Mesodermal cell (in vitro differentiated cells): ENCODE results near the gene SFXN2.
"Not testable (repeated sequence)": the region's sequence is repeated elsewhere in the genome, so short reads cannot be mapped to it uniquely, and the experiment has no call there.

ENCODE experiments used
- H3K27ac ChIP-seq: 2 replicates; pipeline ENCODE4 v1.7.0; 2013; ENCODE audit warnings: mild to moderate bottlenecking, low read depth, low read length, moderate library complexity; ENCODE audit not compliant: severe bottlenecking
- H3K36me3 ChIP-seq: 2 replicates; pipeline ENCODE4 v1.7.1; 2013; ENCODE audit warnings: mild to moderate bottlenecking, low read length, moderate library complexity; ENCODE audit not compliant: control insufficient read depth, insufficient read depth
- H3K4me1 ChIP-seq: one replicate; pipeline ENCODE4 v1.7.1; 2013; ENCODE audit warnings: mild to moderate bottlenecking, low read length; ENCODE audit not compliant: insufficient read depth, control insufficient read depth, poor library complexity, severe bottlenecking
- H3K4me3 ChIP-seq: 2 replicates; pipeline ENCODE4 v1.7.0; 2013; ENCODE audit warnings: low read length, control low read depth, mild to moderate bottlenecking; ENCODE audit not compliant: insufficient read depth, poor library complexity, severe bottlenecking; ENCODE audit errors: extremely low read depth
- H3K9me3 ChIP-seq: 2 replicates; pipeline ENCODE4 v1.7.1; 2013; ENCODE audit warnings: mild to moderate bottlenecking, low read length, moderate library complexity; ENCODE audit not compliant: control insufficient read depth
- WGBS, 2 experiments: methylation state at CpG; one replicate each; pipeline ENCODE4 v1.1.5; 2013; ENCODE audit warnings: missing lambda C conversion rate in 2 of 2; ENCODE audit not compliant: insufficient coverage in 2 of 2; 5-methylcytosine and 5-hydroxymethylcytosine counted together

The SFXN2 gene

GRCh38 chr10:102682981-102683380 is 31.5 kb upstream of the SFXN2 start:
- Histone ChIP-seq H3K27ac (no peak overlapping the region), H3K36me3 (peaks cover 58% of the 10 kb centered on the region), H3K9me3 (no peaks in the 10 kb centered on the region), H3K4me3 (no peak overlapping the region), H3K4me1 (peaks cover 13% of the 10 kb centered on the region)
- 83 to 100% methylated on average over 1 to 3 of the region's 4 CpGs for WGBS, 2 experiments

GRCh38 chr10:102683736-102684135 is 30.7 kb upstream of the SFXN2 start:
- peaks cover 63% of the 10 kb centered on the region for H3K36me3 ChIP-seq
- no peak overlapping the region for H3K27ac ChIP-seq
- no peak overlapping the region for H3K4me3 ChIP-seq
- peaks cover 7% of the 10 kb centered on the region for H3K4me1 ChIP-seq
- no peaks in the 10 kb centered on the region for H3K9me3 ChIP-seq
- 91 to 93% methylated on average over 4 of the region's 5 CpGs for WGBS, 2 experiments

DNA sequence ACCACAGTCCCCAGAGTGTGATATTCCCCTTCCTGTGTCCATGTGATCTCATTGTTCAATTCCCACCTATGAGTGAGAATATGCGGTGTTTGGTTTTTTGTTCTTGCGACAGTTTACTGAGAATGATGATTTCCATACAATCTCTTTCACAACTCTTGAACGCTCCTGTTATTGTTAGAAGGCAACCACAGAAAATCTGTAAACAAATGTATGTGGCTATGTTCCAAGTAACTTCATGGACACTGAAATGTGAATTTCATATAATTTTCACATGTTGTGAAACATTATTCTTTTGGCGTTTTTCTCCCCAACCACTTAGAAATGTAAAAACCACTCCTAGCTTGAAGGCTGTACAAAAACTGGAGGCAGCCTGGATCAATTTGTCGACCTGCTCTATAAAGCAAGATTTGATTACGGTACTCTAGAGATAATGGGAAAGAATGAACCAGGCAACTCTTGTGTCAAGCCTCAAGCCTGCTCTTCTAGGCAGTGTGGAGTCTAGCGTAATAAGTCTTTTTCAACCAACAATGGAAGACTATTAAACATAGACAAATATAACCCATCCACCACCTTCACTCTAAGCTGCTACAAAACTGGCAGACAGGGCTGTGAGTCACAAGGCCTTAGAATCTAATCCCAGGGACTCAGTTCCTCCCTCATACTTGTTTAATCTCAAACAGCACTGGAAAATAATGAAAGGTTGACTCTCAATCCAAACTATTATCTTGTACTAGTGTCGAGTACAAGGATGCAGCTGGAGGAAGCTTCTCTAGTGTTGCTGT is 23.0 kb upstream of the SFXN2 start:
- Histone ChIP-seq H3K36me3 (peaks cover 35% of the 10 kb centered on the region), H3K9me3 (no peaks in the 10 kb centered on the region), H3K27ac (no peak overlapping the region), H3K4me3 (no peak overlapping the region), H3K4me1 (peaks cover 5% of the 10 kb centered on the region)
- WGBS, 2 experiments: 96 to 100% methylated on average over 2 to 4 of the region's 8 CpGs

GRCh38 chr10:102695401-102695800 is 19.0 kb upstream of the SFXN2 start:
- 94 to 98% methylated on average over 8 to 9 of the region's 10 CpGs for WGBS, 2 experiments
- H3K9me3 ChIP-seq, H3K4me3 ChIP-seq, H3K4me1 ChIP-seq, H3K27ac ChIP-seq: not testable (repeated sequence)
- peaks cover 41% of the 10 kb centered on the region for H3K36me3 ChIP-seq

DNA sequence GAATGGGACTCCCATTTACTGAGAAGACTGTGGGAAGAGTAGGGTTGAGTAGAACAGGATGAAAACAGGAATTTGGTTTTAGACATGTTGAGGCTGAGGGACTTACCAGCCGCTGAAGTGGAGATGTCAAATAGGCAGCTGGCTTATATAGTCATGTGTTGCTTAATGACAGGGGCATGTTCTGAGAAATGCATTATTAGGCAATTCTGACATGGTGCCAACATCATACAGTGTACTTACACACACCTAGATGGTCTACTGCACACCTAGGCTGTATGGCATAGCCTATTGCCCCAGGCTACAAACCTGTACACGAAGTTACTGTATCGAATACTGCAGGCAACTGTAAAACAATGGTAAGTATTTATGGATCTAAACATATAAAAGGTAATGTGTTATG is 17.7 kb upstream of the SFXN2 start:
- H3K4me1 ChIP-seq: peaks cover under 1% of the 10 kb centered on the region
- H3K27ac ChIP-seq: no peak overlapping the region
- no peaks in the 10 kb centered on the region for H3K9me3 ChIP-seq
- no peak overlapping the region for H3K4me3 ChIP-seq
- WGBS, 2 experiments: 94 to 100% methylated on average over 1 to 3 of the region's 3 CpGs
- H3K36me3 ChIP-seq: peaks cover 47% of the 10 kb centered on the region

DNA sequence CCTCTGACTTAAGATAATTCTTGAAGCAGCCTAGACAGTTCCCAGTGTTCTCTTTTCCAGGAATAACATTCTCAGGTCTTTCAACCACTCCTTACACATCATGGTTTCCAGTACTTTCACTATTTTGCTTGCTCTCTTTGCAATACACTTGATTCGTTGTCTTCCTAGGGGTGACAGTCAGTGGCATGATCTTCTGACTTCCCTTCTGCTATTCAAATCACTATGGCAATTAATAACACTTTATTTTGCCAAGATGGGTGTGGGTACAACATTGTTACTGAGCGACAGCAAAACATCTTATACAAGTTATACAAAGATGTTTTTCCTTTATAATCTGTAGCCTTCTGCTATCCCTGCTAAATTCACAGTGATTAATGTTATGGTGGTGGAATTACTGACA is 15.5 kb upstream of the SFXN2 start:
- WGBS, 2 experiments: 86 to 89% methylated on average over 1 of the region's 2 CpGs
- peaks cover 50% of the 10 kb centered on the region for H3K36me3 ChIP-seq
- no peak overlapping the region for H3K27ac ChIP-seq
- no peaks in the 10 kb centered on the region for H3K4me1 ChIP-seq
- H3K9me3 ChIP-seq: no peaks in the 10 kb centered on the region
- H3K4me3 ChIP-seq: no peak overlapping the region

DNA sequence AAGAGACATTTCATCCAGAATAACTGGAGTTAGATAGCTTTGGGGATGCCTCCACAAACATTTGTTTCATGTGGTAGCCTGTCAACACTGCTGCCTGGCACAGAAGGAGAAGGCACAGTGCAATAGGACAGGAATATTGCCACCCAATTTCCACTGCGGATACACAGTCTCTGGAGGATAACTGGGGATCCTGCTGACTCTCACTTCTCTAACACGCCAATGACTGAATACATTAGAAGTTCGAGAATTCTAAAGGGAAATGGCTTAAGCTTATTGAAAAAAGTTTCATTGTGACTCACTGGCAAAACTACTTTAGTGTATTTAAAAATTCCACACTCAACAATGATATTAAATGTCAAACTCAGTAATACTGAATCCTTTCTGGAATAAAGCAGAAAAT is 13.2 kb upstream of the SFXN2 start:
- peaks cover 52% of the 10 kb centered on the region for H3K36me3 ChIP-seq
- no peaks in the 10 kb centered on the region for H3K4me1 ChIP-seq
- no peak overlapping the region for H3K4me3 ChIP-seq
- no peak overlapping the region for H3K27ac ChIP-seq
- 100% methylated on average over 1 of the region's 3 CpGs for whole genome bisulfite sequencing, 2 experiments
- no peaks in the 10 kb centered on the region for H3K9me3 ChIP-seq

DNA sequence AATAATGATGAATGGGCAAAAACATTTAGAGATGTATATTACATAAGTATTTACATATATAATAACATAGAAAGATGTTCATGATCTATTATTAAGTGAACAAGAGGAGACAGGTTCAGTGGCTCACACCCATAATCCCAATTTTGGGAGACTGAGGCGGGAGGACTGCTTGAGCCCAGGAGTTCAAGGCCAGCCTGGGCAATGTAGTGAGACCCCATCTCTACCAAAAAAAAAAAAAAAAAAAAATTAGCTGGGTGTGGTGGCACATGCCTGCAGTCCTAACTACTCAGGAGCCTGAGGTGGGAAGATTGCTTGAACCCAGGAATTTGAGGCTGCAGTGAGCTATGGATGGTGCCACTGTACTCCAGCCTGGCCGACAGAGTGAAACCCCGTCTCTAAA is 12.6 kb upstream of the SFXN2 start:
- Histone ChIP-seq H3K9me3 (no peaks in the 10 kb centered on the region), H3K36me3 (peaks cover 47% of the 10 kb centered on the region), H3K27ac (no peak overlapping the region), H3K4me1 (no peaks in the 10 kb centered on the region), H3K4me3 (no peak overlapping the region)
- no CpG with 5 or more reads among the region's 3 CpGs for WGBS, 2 experiments

GRCh38 chr10:102702742-102703141 is 11.7 kb upstream of the SFXN2 start:
- no peaks in the 10 kb centered on the region for H3K4me1 ChIP-seq
- WGBS, 2 experiments: 86 to 95% methylated on average over 1 to 2 of the region's 2 CpGs
- peaks cover 38% of the 10 kb centered on the region for H3K36me3 ChIP-seq
- H3K9me3 ChIP-seq: no peaks in the 10 kb centered on the region
- no peak overlapping the region for H3K27ac ChIP-seq
- no peak overlapping the region for H3K4me3 ChIP-seq

- Histone ChIP-seq H3K4me3 (no peak overlapping the region), H3K36me3 (peaks cover 23% of the 10 kb centered on the region), H3K27ac (no peak overlapping the region), H3K4me1 (peaks cover 1% of the 10 kb centered on the region), H3K9me3 (no peaks in the 10 kb centered on the region)
- 90 to 96% methylated on average over 4 of the region's 6 CpGs for WGBS, 2 experiments
Measured at GRCh38 chr10:102704915-102705314, 9.5 kb upstream of the SFXN2 start.

DNA sequence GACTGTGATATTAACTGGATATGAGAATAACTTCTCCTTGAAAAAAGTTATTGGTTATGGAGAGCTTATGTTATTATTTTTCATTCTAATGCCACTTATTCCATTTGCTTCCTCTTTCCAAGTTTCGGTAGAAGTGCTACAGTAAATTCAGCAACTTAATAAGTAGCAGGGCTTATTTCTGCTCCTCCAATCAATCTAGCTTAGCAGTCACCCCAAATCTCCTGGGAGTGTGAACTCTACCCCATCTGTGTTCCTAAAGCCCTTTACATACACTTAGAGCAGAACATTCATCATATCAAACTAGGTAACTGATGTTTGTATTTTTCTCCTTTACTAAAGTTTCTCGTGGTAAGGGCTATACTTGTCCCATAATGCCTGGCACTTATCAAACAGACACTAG is 8.9 kb upstream of the SFXN2 start:
- no peak overlapping the region for H3K4me3 ChIP-seq
- H3K4me1 ChIP-seq: peaks cover 6% of the 10 kb centered on the region
- no peak overlapping the region for H3K27ac ChIP-seq
- peaks cover 23% of the 10 kb centered on the region for H3K36me3 ChIP-seq
- 100% methylated on average over 2 of the region's 2 CpGs; no CpG with 5 or more reads in 1 of the 2 experiments for WGBS, 2 experiments
- H3K9me3 ChIP-seq: no peaks in the 10 kb centered on the region
